ENCODE measurements around the gene CZIB.
A peak's percentile ranks its signal among the peaks of the same experiment; 100 is the strongest.
"Not testable (repeated sequence)": the region's sequence is repeated elsewhere in the genome, so short reads cannot be mapped to it uniquely, and the experiment has no call there.

CZIB gene

GRCh38 chr1:53185955-53186297 is 34.5 kb downstream of the CZIB start:
- H3K27ac ChIP-seq; DNase-seq (ENCODE audit: low spot score); POLR2A ChIA-PET (ENCODE audit: low non-redundant PET): not testable (repeated sequence)
- TF ChIP-seq CTCF (conservative IDR thresholded peaks at IDR 0.05; ENCODE audit: low read depth), result peak; percentile 36; the same call in 1 of the 2 replicates
- CTCF ChIA-PET, result interaction anchor here (0.6 to 1.6 kb wide), 9 partner anchors 9 to 776 kb away, joined by 3 to 5 read pairs (median 3); no protein-coding TSS in a partner anchor

- CTCF ChIA-PET, result interaction anchor here (0.6 to 1.1 kb wide), 2 partner anchors 18 to 58 kb away, joined by 4 read pairs; no protein-coding TSS in a partner anchor
Measured at GRCh38 chr1:53183095-53183990, 37.1 kb downstream of the CZIB start.

GRCh38 chr1:53182716-53183094 is 37.7 kb downstream of the CZIB start:
- no peak for TF ChIP-seq CTCF (conservative IDR thresholded peaks at IDR 0.05; ENCODE audit: low read depth)
- CTCF ChIA-PET, result interaction anchor here (0.6 to 1.1 kb wide), 5 partner anchors 11 to 298 kb away, joined by 3 to 4 read pairs (median 3); no protein-coding TSS in a partner anchor
- no peak overlapping the region for H3K27ac ChIP-seq
- no peak for DNase-seq (ENCODE audit: low spot score)
- POLR2A ChIA-PET (ENCODE audit: low non-redundant PET), result no interaction called here

More at GRCh38 chr1:53183095-53183990, 37.1 kb downstream of the CZIB start:
- DNase-seq (ENCODE audit: low spot score), result no peak
- TF ChIP-seq CTCF (conservative IDR thresholded peaks at IDR 0.05; ENCODE audit: low read depth), result no peak
- H3K27ac ChIP-seq, result no peak overlapping the region
- POLR2A ChIA-PET (ENCODE audit: low non-redundant PET), result no interaction called here

GRCh38 chr1:53182111-53182593 is 38.3 kb downstream of the CZIB start:
- peak; percentile 80 for TF ChIP-seq CTCF (conservative IDR thresholded peaks at IDR 0.05; ENCODE audit: low read depth)
- CTCF ChIA-PET, result interaction anchor here (0.6 to 1.1 kb wide), 5 partner anchors 10 to 298 kb away, joined by 3 to 4 read pairs (median 3); no protein-coding TSS in a partner anchor
- DNase-seq (ENCODE audit: low spot score), result peak; percentile 78

GRCh38 chr1:53180951-53181350 is 39.5 kb downstream of the CZIB start:
- CTCF ChIA-PET, result no interaction called here

More at GRCh38 chr1:53182111-53182593, 38.3 kb downstream of the CZIB start:
- POLR2A ChIA-PET (ENCODE audit: low non-redundant PET), result no interaction called here
- no peak overlapping the region for H3K27ac ChIP-seq

More at GRCh38 chr1:53180951-53181350, 39.5 kb downstream of the CZIB start:
- TF ChIP-seq CTCF (conservative IDR thresholded peaks at IDR 0.05; ENCODE audit: low read depth), result no peak
- H3K27ac ChIP-seq, result no peak overlapping the region
- POLR2A ChIA-PET (ENCODE audit: low non-redundant PET), result no interaction called here
- DNase-seq (ENCODE audit: low spot score), result no peak

Data from RWPE1 (cell line).